Bronchial epithelial cell (primary cell): ENCODE measurements around the gene NPTX1. TPM values are rescaled to one million over a fixed set of nuclear protein-coding genes. Genes with fewer than 3 reads are reported as not detected.

Experiments used
- DNase-seq: peaks from one replicate; pipeline ENCODE4 v3.0.0-alpha.2; 2010; ENCODE audit warnings: low read depth
- FAIRE-seq: peaks from 2 replicates; lab custom pipeline; 2011; peaks lifted over from hg19 to GRCh38; lab: Jason Lieb, UNC
- H3K27me3 ChIP-seq: 2 replicates; pipeline ENCODE4 v1.5.1; 2011; ENCODE audit warnings: low read length; ENCODE audit not compliant: control insufficient read depth, insufficient read depth
- H3K36me3 ChIP-seq: 2 replicates; pipeline ENCODE4 v1.5.1; 2011; ENCODE audit warnings: low read length; ENCODE audit not compliant: control insufficient read depth, insufficient read depth
- H3K4me3 ChIP-seq: 2 replicates; pipeline ENCODE4 v1.5.1; 2011; ENCODE audit warnings: mild to moderate bottlenecking, low read depth, low read length, control low read depth
- CTCF ChIP-seq: IDR thresholded peaks from 2 replicates; pipeline ENCODE4 v1.5.1; 2011; ENCODE audit warnings: mild to moderate bottlenecking, moderate library complexity, low read length, control low read depth, inconsistent platforms; ENCODE audit not compliant: insufficient read depth, severe bottlenecking
- total RNA-seq: library from RNA; depleted of rRNA; stranded (reverse); fragments of >200 nt; gene quantifications from 2 replicates; pipeline ENCODE4 v1.2.1, GENCODE V29; 2014

Gene NPTX1
- total RNA-seq, 1 donor from 2014 or later, result under 0.01 TPM

- Histone ChIP-seq H3K27me3 (peaks cover 50% of the 10 kb centered on the region), H3K4me3 (no peak overlapping the region), H3K36me3 (no peaks in the 10 kb centered on the region)
- DNase-seq, result no peak
- no peak for FAIRE-seq
- TF ChIP-seq CTCF, result peak; percentile 1
Measured at GRCh38 chr17:80474231-80474960, 2.0 kb downstream of the NPTX1 start.

DNA sequence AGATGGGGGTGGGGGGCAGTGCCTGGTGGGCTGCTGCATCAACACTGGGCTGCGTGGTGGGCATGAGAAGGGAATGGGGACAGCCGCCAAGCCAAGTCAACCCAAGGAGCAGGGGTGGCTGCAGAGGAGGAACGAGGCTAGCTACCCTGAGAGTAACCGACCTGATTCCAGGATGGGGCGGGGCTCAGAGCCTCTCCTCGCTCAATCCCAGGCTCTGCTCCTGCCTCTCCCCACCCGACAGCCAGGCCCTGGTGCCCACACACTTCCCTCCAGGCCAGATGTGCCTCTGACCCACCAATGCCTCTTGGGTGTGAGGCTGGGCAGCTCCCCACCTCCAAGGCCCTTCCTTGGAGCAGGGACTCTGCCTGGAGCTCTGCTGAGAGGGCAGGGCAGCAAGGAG is 2.7 kb downstream of the NPTX1 start:
- peaks cover 45% of the 10 kb centered on the region for H3K27me3 ChIP-seq
- no peak for TF ChIP-seq CTCF
- no peak for FAIRE-seq
- no peak overlapping the region for H3K4me3 ChIP-seq
- no peak for DNase-seq
- H3K36me3 ChIP-seq, result no peaks in the 10 kb centered on the region

DNA sequence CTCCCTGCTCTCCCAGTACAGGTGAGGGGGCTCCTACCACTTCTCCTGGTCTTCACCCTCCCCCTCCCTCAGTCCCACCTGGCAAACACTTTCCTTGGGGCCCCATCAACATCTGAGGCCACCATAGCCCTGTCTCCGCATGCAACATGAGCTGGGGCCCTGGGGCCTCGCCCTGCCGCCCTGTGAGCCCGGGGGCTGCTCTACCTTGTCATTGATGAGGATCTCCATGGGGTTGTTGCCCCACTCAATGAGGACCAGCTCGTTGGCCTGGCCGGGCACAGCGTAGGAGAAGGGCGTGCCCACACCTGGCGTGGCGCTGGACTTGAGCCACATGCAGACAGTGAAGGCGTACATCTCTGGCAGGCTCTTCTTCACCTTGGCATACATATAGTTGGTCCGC is 3.4 kb downstream of the NPTX1 start:
- peaks cover 42% of the 10 kb centered on the region for H3K27me3 ChIP-seq

DNA sequence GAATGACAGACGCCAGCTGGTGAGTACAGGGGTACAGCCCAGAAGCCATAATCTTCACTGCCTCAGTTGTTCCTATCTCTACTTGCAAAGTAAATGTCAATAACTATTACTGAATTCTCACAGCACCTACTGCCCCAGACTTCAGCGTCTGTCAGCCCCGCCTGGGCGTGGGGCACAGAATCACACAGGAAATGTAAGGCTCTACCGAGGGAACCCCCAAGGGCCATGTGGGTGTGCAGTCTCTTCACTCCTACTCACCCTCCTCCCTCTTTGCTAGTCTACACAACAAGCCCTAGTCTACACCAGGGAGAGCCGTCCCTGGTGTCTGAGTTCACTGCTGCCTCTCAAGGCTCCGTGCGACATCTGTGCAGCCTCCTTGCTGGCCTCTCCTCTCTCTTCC is 4.5 kb downstream of the NPTX1 start:
- no peak for TF ChIP-seq CTCF
- DNase-seq (no peak), FAIRE-seq (no peak)
- H3K4me3 ChIP-seq, result no peak overlapping the region
- H3K27me3 ChIP-seq, result peaks cover 39% of the 10 kb centered on the region
- H3K36me3 ChIP-seq, result no peaks in the 10 kb centered on the region

More for the DNA sequence above, 3.4 kb downstream of the NPTX1 start:
- TF ChIP-seq CTCF, result no peak
- FAIRE-seq (no peak), DNase-seq (no peak)
- H3K4me3 ChIP-seq, result no peak overlapping the region
- no peaks in the 10 kb centered on the region for H3K36me3 ChIP-seq

DNA sequence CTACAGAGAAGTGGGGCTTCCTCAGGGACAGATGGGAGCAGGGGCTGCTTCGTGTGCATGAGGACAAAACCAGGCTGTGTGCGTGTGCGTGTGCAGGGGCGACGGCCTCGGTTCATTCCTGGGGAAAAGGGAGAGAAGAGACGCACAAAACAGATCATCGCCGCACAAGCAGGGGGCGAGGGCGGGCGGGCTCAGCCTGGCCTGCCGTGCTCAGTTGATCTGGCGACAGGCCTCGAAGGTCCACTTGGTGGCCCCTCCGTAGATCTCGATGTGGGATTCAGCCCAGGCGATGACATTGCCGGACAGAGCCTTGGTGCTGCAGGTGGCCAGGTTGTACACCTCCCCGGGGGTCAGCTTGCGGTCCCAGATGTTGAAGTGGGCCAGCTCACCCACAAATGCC is 5.8 kb downstream of the NPTX1 start:
- Histone ChIP-seq H3K27me3 (peaks cover 35% of the 10 kb centered on the region), H3K36me3 (no peaks in the 10 kb centered on the region), H3K4me3 (no peak overlapping the region)
- TF ChIP-seq CTCF, result no peak
- DNase-seq (no peak), FAIRE-seq (no peak)

- Histone ChIP-seq H3K27me3 (peaks cover 30% of the 10 kb centered on the region), H3K36me3 (no peaks in the 10 kb centered on the region), H3K4me3 (no peak overlapping the region)
- FAIRE-seq, result no peak
- DNase-seq, result no peak
- TF ChIP-seq CTCF, result no peak
Measured at GRCh38 chr17:80469667-80470066, 6.7 kb downstream of the NPTX1 start.
